AML-193 (cell line): ENCODE measurements around the gene COL4A2.
"Not testable (repeated sequence)": the region's sequence is repeated elsewhere in the genome, so short reads cannot be mapped to it uniquely, and the experiment has no call there.

ENCODE experiments used
- DNase-seq, 2 experiments: peaks; one replicate each; lab custom pipeline; 2025; lab: John Stamatoyannopoulos, UW

COL4A2 gene

DNA sequence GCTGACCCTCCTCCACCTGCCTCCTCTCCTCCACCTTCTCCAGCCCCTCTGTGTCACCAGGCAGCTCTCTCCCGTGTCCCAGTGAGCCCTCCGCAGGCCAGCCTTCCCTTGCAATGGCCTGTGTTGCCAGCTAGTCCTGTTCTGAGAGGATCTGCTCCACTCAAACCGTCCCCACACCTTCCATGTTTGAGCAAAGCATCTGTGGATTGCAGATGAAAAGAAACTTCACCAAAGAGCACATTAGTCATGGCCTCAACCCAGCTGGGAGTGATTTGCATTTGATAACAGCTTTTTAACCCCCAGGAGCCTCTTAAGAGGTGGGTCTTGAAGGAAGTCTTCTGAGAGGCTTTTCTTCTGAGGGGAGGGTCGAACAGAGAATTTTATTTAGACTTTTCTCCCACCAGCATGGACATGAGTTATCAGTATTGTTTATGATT lies 72.8 kb downstream of the COL4A2 start:
- no peak for DNase-seq

DNA sequence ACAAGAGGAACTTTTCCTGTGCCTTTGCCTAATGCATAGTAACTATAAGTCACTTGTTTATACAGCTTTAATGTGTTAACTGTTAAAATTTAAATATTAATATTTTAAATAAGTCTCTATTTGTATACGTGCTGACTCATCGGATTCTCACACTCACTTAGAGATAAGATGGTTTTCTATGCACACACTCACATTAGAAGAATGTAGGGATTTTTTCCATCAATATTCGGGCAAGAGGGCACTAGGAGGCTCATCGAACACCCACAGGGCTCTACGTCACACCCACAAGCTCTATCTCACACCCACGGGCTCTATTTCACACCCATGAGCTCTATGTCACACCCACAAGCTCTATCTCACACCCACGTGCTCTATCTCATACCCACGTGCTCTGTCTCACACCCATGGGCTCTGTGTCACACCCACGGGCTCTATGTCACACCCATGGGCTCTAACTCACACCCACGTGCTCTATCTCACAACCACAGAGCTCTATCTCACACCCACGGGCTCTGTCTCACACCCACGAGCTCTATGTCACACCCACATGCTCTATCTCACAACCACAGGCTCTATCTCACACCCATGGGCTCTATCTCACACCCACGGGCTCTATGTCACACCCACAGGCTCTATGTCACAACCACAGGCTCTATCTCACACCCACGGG lies 73.4 kb downstream of the COL4A2 start:
- DNase-seq = no peak

GRCh38 chr13:110381029-110381360 lies 73.9 kb downstream of the COL4A2 start:
- no peak for DNase-seq

DNA sequence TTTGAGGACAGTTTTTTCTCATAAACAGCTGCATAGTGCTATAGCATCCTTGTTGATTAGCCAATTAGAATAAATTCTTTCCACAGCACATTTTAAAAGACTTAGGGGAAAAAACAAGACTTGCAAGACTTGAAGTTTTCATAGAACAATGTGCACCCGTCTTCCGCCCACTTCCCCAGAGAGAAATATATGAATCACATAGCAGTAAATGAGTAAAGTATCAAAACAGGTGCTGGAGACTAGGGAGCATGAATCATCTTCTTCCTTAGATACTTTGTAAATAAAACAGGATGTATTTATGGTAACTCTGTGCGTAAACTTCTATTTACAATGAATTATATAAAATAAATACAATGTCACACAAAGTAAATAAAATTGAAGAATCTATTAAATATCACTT lies 75.1 kb downstream of the COL4A2 start:
- DNase-seq = no peak

- no peak for DNase-seq
Observed at GRCh38 chr13:110382830-110383229, 75.7 kb downstream of the COL4A2 start.

GRCh38 chr13:110387451-110388107 lies 80.5 kb downstream of the COL4A2 start:
- no peak for DNase-seq

- no peak for DNase-seq
Observed at GRCh38 chr13:110388108-110388943, 81.2 kb downstream of the COL4A2 start.

DNA sequence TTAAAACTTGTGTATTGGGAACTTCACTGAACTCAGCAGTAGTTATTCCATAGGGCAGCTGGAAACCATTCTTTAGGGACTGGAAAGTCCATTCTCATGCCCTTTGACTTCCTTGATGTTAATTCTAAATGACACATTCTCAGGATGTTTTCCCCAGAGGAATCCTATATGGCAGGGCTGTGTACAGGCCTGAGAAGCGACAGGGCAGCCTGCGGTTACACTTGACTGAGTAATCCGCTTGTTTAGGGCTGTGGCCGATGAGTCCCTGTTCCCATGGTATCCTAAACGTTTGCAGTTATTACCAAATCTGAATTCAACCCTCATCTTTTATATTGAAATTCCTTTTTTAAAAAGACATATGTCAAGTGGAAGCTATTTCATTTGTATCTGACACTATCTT lies 83.5 kb downstream of the COL4A2 start:
- no peak for DNase-seq

DNA sequence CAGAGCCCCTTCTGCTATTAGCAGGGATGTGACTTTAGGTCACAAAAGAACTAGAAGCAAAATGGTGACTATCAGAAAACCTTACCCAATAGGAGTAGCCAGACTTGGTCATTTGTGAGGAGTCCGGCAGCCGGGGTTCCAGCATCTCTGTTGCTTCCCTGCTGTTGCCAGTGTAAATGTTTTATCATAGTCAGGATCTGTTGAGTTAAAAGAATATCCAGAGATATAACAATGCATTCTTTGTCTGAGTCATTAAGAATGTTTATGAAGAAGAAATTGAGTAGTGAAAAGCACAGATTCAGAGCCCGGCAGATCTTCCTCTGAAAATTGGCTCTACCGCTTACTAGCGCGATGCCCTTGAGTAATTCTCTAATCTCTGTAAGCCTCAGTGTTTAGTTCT lies 84.2 kb downstream of the COL4A2 start:
- DNase-seq = no peak

GRCh38 chr13:110392510-110393240 lies 85.6 kb downstream of the COL4A2 start:
- DNase-seq = no peak

DNA sequence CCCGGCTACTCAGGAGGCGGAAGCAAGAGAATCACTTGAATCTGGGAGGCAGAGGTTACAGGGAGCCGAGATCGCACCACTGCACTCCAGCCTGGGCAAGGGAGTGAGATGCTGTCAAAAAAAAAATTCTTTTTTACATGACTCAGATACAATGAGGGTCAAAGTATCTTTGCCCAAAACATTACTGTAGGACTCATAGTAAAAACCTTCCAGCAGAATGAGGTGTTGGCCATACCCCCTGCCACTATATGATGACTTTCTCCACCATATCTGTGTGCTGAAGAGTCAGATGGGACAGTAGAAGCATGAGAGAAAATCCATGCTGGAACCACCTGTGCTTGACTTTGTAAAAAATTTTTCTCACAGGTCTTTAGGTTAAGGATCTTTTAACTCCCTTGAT lies 86.7 kb downstream of the COL4A2 start:
- DNase-seq = no peak

GRCh38 chr13:110394371-110394841 lies 87.3 kb downstream of the COL4A2 start:
- DNase-seq = no peak

- not testable (repeated sequence) for DNase-seq
Observed at GRCh38 chr13:110395616-110396015, 88.5 kb downstream of the COL4A2 start.

- no peak for DNase-seq
Observed at GRCh38 chr13:110396476-110396875, 89.4 kb downstream of the COL4A2 start.

- no peak for DNase-seq
Observed at GRCh38 chr13:110396913-110397381, 89.9 kb downstream of the COL4A2 start.

DNA sequence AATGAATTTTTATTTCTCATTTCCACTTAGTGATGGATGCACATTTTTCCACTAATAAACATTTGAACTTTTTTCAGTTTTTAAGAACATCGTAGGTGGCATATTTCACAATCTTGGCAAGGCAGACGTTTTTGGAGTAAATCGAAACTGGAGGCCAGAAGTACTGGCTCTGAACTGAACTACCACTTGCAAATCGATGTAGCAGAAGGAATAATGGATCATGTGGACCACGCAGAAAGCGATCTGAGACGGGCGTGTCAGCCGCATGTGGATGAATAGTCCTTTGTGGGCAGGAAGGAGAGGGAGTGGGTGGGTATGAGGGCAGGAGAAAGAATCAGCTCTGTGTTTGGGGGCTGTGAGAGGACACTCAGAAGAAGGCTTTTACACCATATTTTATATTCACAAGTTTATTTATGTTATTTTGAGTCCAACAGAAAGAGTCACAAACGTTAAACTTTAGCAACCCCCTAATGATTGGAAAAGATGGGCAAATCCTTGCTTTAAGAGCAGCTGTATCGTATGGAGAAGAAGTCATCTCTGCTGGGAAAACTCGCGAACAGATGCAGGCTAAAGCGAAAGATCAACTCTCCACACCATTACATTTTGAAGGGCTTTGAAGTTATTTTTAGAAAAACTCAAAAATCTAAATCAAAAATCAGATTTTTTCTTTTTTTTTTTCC lies 90.5 kb downstream of the COL4A2 start:
- no peak for DNase-seq

- DNase-seq = no peak
Observed at GRCh38 chr13:110398564-110399507, 91.8 kb downstream of the COL4A2 start.

GRCh38 chr13:110399801-110400200 lies 92.7 kb downstream of the COL4A2 start:
- no peak for DNase-seq

GRCh38 chr13:110400786-110401533 lies 93.9 kb downstream of the COL4A2 start:
- DNase-seq = no peak
